Measurements from ENCODE around the gene GPS1. TPM values are rescaled to one million over a fixed set of nuclear protein-coding genes. Genes with fewer than 3 reads are reported as not detected.

The GPS1 gene
- total and polyA plus RNA-seq, 4 donors: 53.9 to 66.3 (median 58.8) TPM

- TF ChIP-seq RAD21 (IDR thresholded peaks at IDR 0.05): no peak
- no peak for TF ChIP-seq EGR1 (IDR thresholded peaks at IDR 0.05; ENCODE audit: low read depth in 2 of 2)
- TF ChIP-seq YY1 (IDR thresholded peaks at IDR 0.05): no peak
- TF ChIP-seq REST (IDR thresholded peaks at IDR 0.05): no peak
- no peak for TF ChIP-seq TAF1 (conservative IDR thresholded peaks at IDR 0.05)
- no peak for TF ChIP-seq HNF4G (IDR thresholded peaks at IDR 0.05)
- Histone ChIP-seq H3K27ac (ENCODE audit: low read depth in 1 of 2, low read length in 2 of 2) (no peak overlapping the region), H3K36me3 (ENCODE audit: control insufficient read depth in 4 of 4, insufficient read depth in 3 of 4, low read depth in 1 of 4, low read length in 3 of 4) (peaks cover 37 to 76% (median 63%) of the 10 kb centered on the region in 4 donors), H3K4me3 (ENCODE audit: low read depth in 1 of 3, low read length in 3 of 3) (no peak overlapping the region), H3K9me3 (ENCODE audit: control insufficient read depth in 4 of 4, low read length in 3 of 4) (no peaks in the 10 kb centered on the region), H3K27me3 (ENCODE audit: control insufficient read depth in 4 of 4, insufficient read depth in 4 of 4, low read length in 3 of 4) (no peaks in the 10 kb centered on the region), H3K9ac (ENCODE audit: low read depth in 1 of 2, low read length in 2 of 2) (no peak overlapping the region), H3K4me1 (ENCODE audit: control insufficient read depth in 4 of 4, insufficient read depth in 4 of 4, low read length in 3 of 4) (peaks cover 0 to 15% (median 4%) of the 10 kb centered on the region in 4 donors)
- 95% methylated on average over 24 of the region's 24 CpGs for WGBS
- no peak for DNase-seq (ENCODE audit: low spot score)
Measured at GRCh38 chr17:82083009-82083408, 31.3 kb downstream of the GPS1 start.

GRCh38 chr17:82083533-82084359, 32.0 kb downstream of the GPS1 start:
- H3K27me3 ChIP-seq (ENCODE audit: control insufficient read depth in 4 of 4, insufficient read depth in 4 of 4, low read length in 3 of 4): no peaks in the 10 kb centered on the region
- TF ChIP-seq FOXA1 (IDR thresholded peaks at IDR 0.05) (no peak), RAD21 (IDR thresholded peaks at IDR 0.05) (no peak), GABPA (IDR thresholded peaks at IDR 0.05 in 1 of 2, conservative IDR thresholded peaks at IDR 0.05 in 1 of 2) (no peak), EGR1 (IDR thresholded peaks at IDR 0.05; ENCODE audit: low read depth in 2 of 2) (no peak), FOXA2 (IDR thresholded peaks at IDR 0.05) (no peak), HNF4G (IDR thresholded peaks at IDR 0.05) (no peak), YY1 (IDR thresholded peaks at IDR 0.05) (no peak), ATF3 (IDR thresholded peaks at IDR 0.05) (no peak), REST (IDR thresholded peaks at IDR 0.05) (no peak), RXRA (IDR thresholded peaks at IDR 0.05) (no peak), NR2F2 (IDR thresholded peaks at IDR 0.05) (no peak), ZBTB33 (IDR thresholded peaks at IDR 0.05) (no peak), CTCF (IDR thresholded peaks at IDR 0.05; ENCODE audit: low read depth, low read length, missing input control) (no peak), SP1 (IDR thresholded peaks at IDR 0.05) (no peak), JUND (IDR thresholded peaks at IDR 0.05) (no peak)
- H3K9ac ChIP-seq (ENCODE audit: low read depth in 1 of 2, low read length in 2 of 2): no peak overlapping the region
- H3K36me3 ChIP-seq (ENCODE audit: control insufficient read depth in 4 of 4, insufficient read depth in 3 of 4, low read depth in 1 of 4, low read length in 3 of 4): peaks cover 45 to 82% (median 67%) of the 10 kb centered on the region in 4 donors
- no peaks in the 10 kb centered on the region for H3K9me3 ChIP-seq (ENCODE audit: control insufficient read depth in 4 of 4, low read length in 3 of 4)
- peaks cover 0 to 15% (median 7%) of the 10 kb centered on the region in 4 donors for H3K4me1 ChIP-seq (ENCODE audit: control insufficient read depth in 4 of 4, insufficient read depth in 4 of 4, low read length in 3 of 4)
- DNase-seq (ENCODE audit: low spot score): no peak
- WGBS: 85% methylated on average over 55 of the region's 55 CpGs
- no peak overlapping the region for H3K4me3 ChIP-seq (ENCODE audit: low read depth in 1 of 3, low read length in 3 of 3)
- H3K27ac ChIP-seq (ENCODE audit: low read depth in 1 of 2, low read length in 2 of 2): peak overlapping the region in 1 of 2 donors; percentile 28

Measured in liver (tissue), 9 donors.